ENCODE measurements around the gene JMJD4.

GRCh38 chr1:227757781-227758180, 22.7 kb upstream of the JMJD4 start:
- TF ChIP-seq ZNF384 (IDR thresholded peaks at IDR 0.05; ENCODE audit: low read depth, low read length), result no peak
- TF ChIP-seq MYC (IDR thresholded peaks at IDR 0.05; ENCODE audit: low read depth, low read length), result no peak
- no peak for TF ChIP-seq MYC (CRISPR knock-in tag; IDR thresholded peaks at IDR 0.05; ENCODE audit: borderline replicate concordance, low read depth)
- TF ChIP-seq PBX2 (CRISPR knock-in tag; IDR thresholded peaks at IDR 0.05; ENCODE audit: low read depth), result no peak
- TF ChIP-seq PBX2 (tag; conservative IDR thresholded peaks at IDR 0.05; ENCODE audit: low read depth), result no peak
- no peak for TF ChIP-seq CTCF (IDR thresholded peaks at IDR 0.05 in 2 of 3, conservative IDR thresholded peaks at IDR 0.05 in 1 of 3; ENCODE audit: insufficient read depth in 2 of 3, low read depth in 1 of 3, low read length in 3 of 3)
- TF ChIP-seq EP300 (IDR thresholded peaks at IDR 0.05; ENCODE audit: low read length), result no peak
- TF ChIP-seq SP2 (IDR thresholded peaks at IDR 0.05; ENCODE audit: extremely low read depth, low read depth, low read length, poor library complexity, severe bottlenecking), result no peak
- no peak for TF ChIP-seq TBP (optimal IDR thresholded peaks at IDR 0.05; ENCODE audit: low read depth, low read length)
- TF ChIP-seq HDAC2 (IDR thresholded peaks at IDR 0.05), result no peak
